Liver (tissue), 9 donors: ENCODE results near the gene GNG11. TPM values are rescaled to one million over a fixed set of nuclear protein-coding genes. Genes with fewer than 3 reads are reported as not detected.

Experiments
- DNase-seq: peaks from one replicate; pipeline ENCODE4 v3.0.0-alpha.2; 2017; ENCODE audit warnings: low spot score
- H3K27ac ChIP-seq, 2 donors: one replicate each; pipeline ENCODE4 v1.7.0; 2013; ENCODE audit warnings: inconsistent platforms in 2 of 2, low read length in 2 of 2, control low read depth in 1 of 2, low read depth in 1 of 2, mild to moderate bottlenecking in 1 of 2
- H3K27me3 ChIP-seq, 4 donors: one replicate each; pipeline versions ENCODE4 v1.6.1 to v1.7.0; 2013; ENCODE audit warnings: low read length in 3 of 4, inconsistent platforms in 1 of 4, mild to moderate bottlenecking in 1 of 4, moderate library complexity in 1 of 4; ENCODE audit not compliant: control insufficient read depth in 4 of 4, insufficient read depth in 4 of 4
- H3K36me3 ChIP-seq, 4 donors: one replicate each; pipeline versions ENCODE4 v1.6.1 to v1.7.0; 2013; ENCODE audit warnings: low read length in 3 of 4, mild to moderate bottlenecking in 3 of 4, low read depth in 1 of 4, moderate library complexity in 1 of 4; ENCODE audit not compliant: control insufficient read depth in 4 of 4, insufficient read depth in 3 of 4
- H3K4me1 ChIP-seq, 4 donors: one replicate each; pipeline versions ENCODE4 v1.6.1 to v1.7.0; 2013; ENCODE audit warnings: low read length in 3 of 4, mild to moderate bottlenecking in 3 of 4, moderate library complexity in 1 of 4; ENCODE audit not compliant: control insufficient read depth in 4 of 4, insufficient read depth in 4 of 4
- H3K4me3 ChIP-seq, 3 donors: one replicate each; pipeline versions ENCODE4 v1.6.1 to v1.7.0; 2013; ENCODE audit warnings: low read length in 3 of 3, control low read depth in 1 of 3, low read depth in 1 of 3, mild to moderate bottlenecking in 1 of 3
- H3K9ac ChIP-seq, 2 donors: one replicate each; pipeline ENCODE4 v1.7.0; 2013; ENCODE audit warnings: low read length in 2 of 2, mild to moderate bottlenecking in 2 of 2, moderate library complexity in 2 of 2, control low read depth in 1 of 2, low read depth in 1 of 2
- H3K9me3 ChIP-seq, 4 donors: one replicate each; pipeline versions ENCODE4 v1.6.1 to v1.7.0; 2013; ENCODE audit warnings: low read length in 3 of 4; ENCODE audit not compliant: control insufficient read depth in 4 of 4
- EGR1 ChIP-seq, 2 donors: IDR thresholded peaks; 2 replicates each; pipeline ENCODE4 v1.6.1; 2016 to 2018; ENCODE audit warnings: antibody characterized with exemption in 2 of 2, low read depth in 2 of 2
- FOXA1 ChIP-seq: IDR thresholded peaks from 2 replicates; pipeline ENCODE4 v1.6.1; 2016; ENCODE audit warnings: antibody characterized with exemption
- GABPA ChIP-seq, 2 donors: IDR thresholded peaks in 1 of 2; conservative IDR thresholded peaks in 1 of 2; 2 replicates each; pipeline ENCODE4 v1.6.1; 2016; ENCODE audit warnings: antibody characterized with exemption in 2 of 2, mild to moderate bottlenecking in 1 of 2, moderate library complexity in 1 of 2
- HNF4A ChIP-seq, 2 donors: conservative IDR thresholded peaks; 2 replicates each; pipeline ENCODE4 v1.6.1; 2016; ENCODE audit warnings: antibody characterized with exemption in 2 of 2, mild to moderate bottlenecking in 2 of 2
- HNF4G ChIP-seq: IDR thresholded peaks from 2 replicates; pipeline ENCODE4 v1.6.1; 2016; ENCODE audit warnings: antibody characterized with exemption
- JUND ChIP-seq, 2 donors: IDR thresholded peaks; 2 replicates each; pipeline ENCODE4 v1.6.1; 2016; ENCODE audit warnings: antibody characterized with exemption in 2 of 2
- NR2F2 ChIP-seq: IDR thresholded peaks from 2 replicates; pipeline ENCODE4 v1.6.1; 2016; ENCODE audit warnings: antibody characterized with exemption
- RAD21 ChIP-seq, 2 donors: IDR thresholded peaks; 2 replicates each; pipeline ENCODE4 v1.6.1; 2016; ENCODE audit warnings: antibody characterized with exemption in 2 of 2, mild to moderate bottlenecking in 2 of 2
- RXRA ChIP-seq, 2 donors: IDR thresholded peaks; 2 replicates each; pipeline ENCODE4 v1.6.1; 2017 to 2018; ENCODE audit warnings: antibody characterized with exemption in 2 of 2, mild to moderate bottlenecking in 1 of 2
- SP1 ChIP-seq: IDR thresholded peaks from 2 replicates; pipeline ENCODE4 v1.6.1; 2018; ENCODE audit warnings: antibody characterized with exemption, mild to moderate bottlenecking
- TAF1 ChIP-seq: conservative IDR thresholded peaks from 2 replicates; pipeline ENCODE4 v1.6.1; 2016; ENCODE audit warnings: antibody characterized with exemption, mild to moderate bottlenecking
- YY1 ChIP-seq: IDR thresholded peaks from 2 replicates; pipeline ENCODE4 v1.6.1; 2016; ENCODE audit warnings: antibody characterized with exemption, mild to moderate bottlenecking
- WGBS: extraction: QIAGEN DNeasy Blood & Tissue Kit; methylation state at CpG from one replicate; pipeline ENCODE4 v1.1.7; 2013; 5-methylcytosine and 5-hydroxymethylcytosine counted together
- polyA plus RNA-seq, 2 donors: library from polyadenylated mRNA; stranded (reverse) in 1 of 2; unstranded in 1 of 2; fragments of 200-250 nt in 1 of 2; fragments of >200 nt in 1 of 2; fragmentation: Nextera tagmentation in 1 of 2; extraction: Ambion mirVana in 1 of 2; gene quantifications; one replicate each; pipeline versions ENCODE4 v1.2.1 to v1.2.3, GENCODE V29; 2013 to 2015
- total RNA-seq, 2 donors: library from RNA; depleted of rRNA; stranded (reverse); fragments of >200 nt; gene quantifications; one replicate each; pipeline ENCODE4 v1.2.3, GENCODE V29; 2014
- TF ChIP-seq, protein P1 (sequence below): IDR thresholded peaks from 2 replicates; pipeline ENCODE4 v1.6.1; 2016; ENCODE audit warnings: antibody characterized with exemption
- TF ChIP-seq, protein P2 (sequence below): fragments of 150-350 bp; IDR thresholded peaks from 2 replicates; pipeline ENCODE4 v1.5.1; 2017; ENCODE audit warnings: improper control_type of control experiment, low read depth, low read length; ENCODE audit not compliant: missing input control
- TF ChIP-seq, protein P3 (sequence below): IDR thresholded peaks from 2 replicates; pipeline ENCODE4 v1.6.1; 2016; ENCODE audit warnings: antibody characterized with exemption
- TF ChIP-seq, protein P4 (sequence below): IDR thresholded peaks from 2 replicates; pipeline ENCODE4 v1.6.1; 2016; ENCODE audit warnings: antibody characterized with exemption
- TF ChIP-seq, protein P5 (sequence below): IDR thresholded peaks from 2 replicates; pipeline ENCODE4 v1.6.1; 2016; ENCODE audit warnings: antibody characterized with exemption, mild to moderate bottlenecking
- donor health status: healthy.
- donor health status: healthy.
- donor health status: healthy.
- donor health status: healthy.
- donor health status: healthy.

GNG11 gene
- total and polyA plus RNA-seq, 4 donors: 4.0 to 11.1 (median 6.1) TPM

DNA sequence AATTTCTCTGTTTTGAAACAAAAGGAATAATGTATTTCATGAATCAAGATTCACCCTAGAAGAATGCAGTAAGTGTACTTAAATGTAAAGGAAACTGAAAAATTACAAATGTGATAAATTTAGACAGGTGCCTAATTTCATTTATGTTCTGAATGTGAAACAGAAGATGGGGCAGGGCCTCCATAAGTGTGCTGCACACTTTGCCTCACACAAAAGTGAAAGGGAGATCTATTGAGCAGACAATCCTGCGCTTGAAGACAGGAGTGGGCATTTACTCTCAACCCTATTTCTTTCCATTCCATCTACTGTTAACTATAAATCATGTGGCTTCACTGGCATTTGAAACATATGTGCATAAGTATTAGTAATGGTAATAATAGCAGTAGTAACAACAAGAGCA, 36.2 kb downstream of the GNG11 start:
- Histone ChIP-seq H3K36me3 (no peaks in the 10 kb centered on the region), H3K4me3 (no peak overlapping the region), H3K27ac (no peak overlapping the region), H3K9me3 (no peaks in the 10 kb centered on the region), H3K4me1 (no peaks in the 10 kb centered on the region), H3K27me3 (no peaks in the 10 kb centered on the region), H3K9ac (no peak overlapping the region)
- DNase-seq: no peak
- WGBS: 95% methylated on average over 1 of the region's 1 CpG
- TF ChIP-seq RXRA (IDR thresholded peaks at IDR 0.05) (no peak), HNF4G (no peak), YY1 (no peak), FOXA1 (no peak), SP1 (no peak), JUND (IDR thresholded peaks at IDR 0.05) (no peak), NR2F2 (no peak), EGR1 (IDR thresholded peaks at IDR 0.05; ENCODE audit: low read depth in 2 of 2) (no peak), TAF1 (no peak), RAD21 (IDR thresholded peaks at IDR 0.05) (no peak)
- TF ChIP-seq, protein P1, sequence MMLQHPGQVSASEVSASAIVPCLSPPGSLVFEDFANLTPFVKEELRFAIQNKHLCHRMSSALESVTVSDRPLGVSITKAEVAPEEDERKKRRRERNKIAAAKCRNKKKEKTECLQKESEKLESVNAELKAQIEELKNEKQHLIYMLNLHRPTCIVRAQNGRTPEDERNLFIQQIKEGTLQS: no peak
- TF ChIP-seq, protein P2, sequence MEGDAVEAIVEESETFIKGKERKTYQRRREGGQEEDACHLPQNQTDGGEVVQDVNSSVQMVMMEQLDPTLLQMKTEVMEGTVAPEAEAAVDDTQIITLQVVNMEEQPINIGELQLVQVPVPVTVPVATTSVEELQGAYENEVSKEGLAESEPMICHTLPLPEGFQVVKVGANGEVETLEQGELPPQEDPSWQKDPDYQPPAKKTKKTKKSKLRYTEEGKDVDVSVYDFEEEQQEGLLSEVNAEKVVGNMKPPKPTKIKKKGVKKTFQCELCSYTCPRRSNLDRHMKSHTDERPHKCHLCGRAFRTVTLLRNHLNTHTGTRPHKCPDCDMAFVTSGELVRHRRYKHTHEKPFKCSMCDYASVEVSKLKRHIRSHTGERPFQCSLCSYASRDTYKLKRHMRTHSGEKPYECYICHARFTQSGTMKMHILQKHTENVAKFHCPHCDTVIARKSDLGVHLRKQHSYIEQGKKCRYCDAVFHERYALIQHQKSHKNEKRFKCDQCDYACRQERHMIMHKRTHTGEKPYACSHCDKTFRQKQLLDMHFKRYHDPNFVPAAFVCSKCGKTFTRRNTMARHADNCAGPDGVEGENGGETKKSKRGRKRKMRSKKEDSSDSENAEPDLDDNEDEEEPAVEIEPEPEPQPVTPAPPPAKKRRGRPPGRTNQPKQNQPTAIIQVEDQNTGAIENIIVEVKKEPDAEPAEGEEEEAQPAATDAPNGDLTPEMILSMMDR: no peak
- TF ChIP-seq, protein P3, sequence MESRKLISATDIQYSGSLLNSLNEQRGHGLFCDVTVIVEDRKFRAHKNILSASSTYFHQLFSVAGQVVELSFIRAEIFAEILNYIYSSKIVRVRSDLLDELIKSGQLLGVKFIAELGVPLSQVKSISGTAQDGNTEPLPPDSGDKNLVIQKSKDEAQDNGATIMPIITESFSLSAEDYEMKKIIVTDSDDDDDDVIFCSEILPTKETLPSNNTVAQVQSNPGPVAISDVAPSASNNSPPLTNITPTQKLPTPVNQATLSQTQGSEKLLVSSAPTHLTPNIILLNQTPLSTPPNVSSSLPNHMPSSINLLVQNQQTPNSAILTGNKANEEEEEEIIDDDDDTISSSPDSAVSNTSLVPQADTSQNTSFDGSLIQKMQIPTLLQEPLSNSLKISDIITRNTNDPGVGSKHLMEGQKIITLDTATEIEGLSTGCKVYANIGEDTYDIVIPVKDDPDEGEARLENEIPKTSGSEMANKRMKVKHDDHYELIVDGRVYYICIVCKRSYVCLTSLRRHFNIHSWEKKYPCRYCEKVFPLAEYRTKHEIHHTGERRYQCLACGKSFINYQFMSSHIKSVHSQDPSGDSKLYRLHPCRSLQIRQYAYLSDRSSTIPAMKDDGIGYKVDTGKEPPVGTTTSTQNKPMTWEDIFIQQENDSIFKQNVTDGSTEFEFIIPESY: no peak
- TF ChIP-seq, protein P4, sequence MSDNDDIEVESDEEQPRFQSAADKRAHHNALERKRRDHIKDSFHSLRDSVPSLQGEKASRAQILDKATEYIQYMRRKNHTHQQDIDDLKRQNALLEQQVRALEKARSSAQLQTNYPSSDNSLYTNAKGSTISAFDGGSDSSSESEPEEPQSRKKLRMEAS: no peak
- TF ChIP-seq, protein P5, sequence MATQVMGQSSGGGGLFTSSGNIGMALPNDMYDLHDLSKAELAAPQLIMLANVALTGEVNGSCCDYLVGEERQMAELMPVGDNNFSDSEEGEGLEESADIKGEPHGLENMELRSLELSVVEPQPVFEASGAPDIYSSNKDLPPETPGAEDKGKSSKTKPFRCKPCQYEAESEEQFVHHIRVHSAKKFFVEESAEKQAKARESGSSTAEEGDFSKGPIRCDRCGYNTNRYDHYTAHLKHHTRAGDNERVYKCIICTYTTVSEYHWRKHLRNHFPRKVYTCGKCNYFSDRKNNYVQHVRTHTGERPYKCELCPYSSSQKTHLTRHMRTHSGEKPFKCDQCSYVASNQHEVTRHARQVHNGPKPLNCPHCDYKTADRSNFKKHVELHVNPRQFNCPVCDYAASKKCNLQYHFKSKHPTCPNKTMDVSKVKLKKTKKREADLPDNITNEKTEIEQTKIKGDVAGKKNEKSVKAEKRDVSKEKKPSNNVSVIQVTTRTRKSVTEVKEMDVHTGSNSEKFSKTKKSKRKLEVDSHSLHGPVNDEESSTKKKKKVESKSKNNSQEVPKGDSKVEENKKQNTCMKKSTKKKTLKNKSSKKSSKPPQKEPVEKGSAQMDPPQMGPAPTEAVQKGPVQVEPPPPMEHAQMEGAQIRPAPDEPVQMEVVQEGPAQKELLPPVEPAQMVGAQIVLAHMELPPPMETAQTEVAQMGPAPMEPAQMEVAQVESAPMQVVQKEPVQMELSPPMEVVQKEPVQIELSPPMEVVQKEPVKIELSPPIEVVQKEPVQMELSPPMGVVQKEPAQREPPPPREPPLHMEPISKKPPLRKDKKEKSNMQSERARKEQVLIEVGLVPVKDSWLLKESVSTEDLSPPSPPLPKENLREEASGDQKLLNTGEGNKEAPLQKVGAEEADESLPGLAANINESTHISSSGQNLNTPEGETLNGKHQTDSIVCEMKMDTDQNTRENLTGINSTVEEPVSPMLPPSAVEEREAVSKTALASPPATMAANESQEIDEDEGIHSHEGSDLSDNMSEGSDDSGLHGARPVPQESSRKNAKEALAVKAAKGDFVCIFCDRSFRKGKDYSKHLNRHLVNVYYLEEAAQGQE: no peak

DNA sequence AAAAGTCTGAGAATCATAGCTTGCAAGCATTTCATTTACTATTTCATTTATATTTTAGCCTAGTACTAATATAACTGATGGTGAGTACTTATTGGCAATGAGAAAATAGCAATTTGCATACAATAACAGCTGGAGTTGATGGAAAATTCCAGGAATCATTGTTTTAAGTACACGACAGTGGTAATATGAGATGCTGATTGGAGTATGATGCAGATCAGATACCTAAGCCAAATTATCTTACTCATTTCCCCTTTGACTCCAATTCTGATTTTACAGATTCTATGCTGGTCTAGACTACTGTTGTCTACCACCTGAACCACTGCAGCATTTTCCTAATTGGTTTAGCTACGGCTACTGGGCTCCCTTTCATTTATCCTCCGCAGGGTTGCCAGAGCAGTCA, 36.7 kb downstream of the GNG11 start:
- Histone ChIP-seq H3K27me3 (no peaks in the 10 kb centered on the region), H3K36me3 (no peaks in the 10 kb centered on the region), H3K9ac (no peak overlapping the region), H3K4me3 (no peak overlapping the region), H3K4me1 (no peaks in the 10 kb centered on the region), H3K27ac (no peak overlapping the region), H3K9me3 (no peaks in the 10 kb centered on the region)
- DNase-seq: no peak
- WGBS: 92% methylated on average over 3 of the region's 3 CpGs
- TF ChIP-seq GABPA (IDR thresholded peaks at IDR 0.05 in 1 of 2, conservative IDR thresholded peaks at IDR 0.05 in 1 of 2) (no peak), HNF4G (no peak), TAF1 (no peak), EGR1 (IDR thresholded peaks at IDR 0.05; ENCODE audit: low read depth in 2 of 2) (no peak), NR2F2 (no peak), JUND (IDR thresholded peaks at IDR 0.05) (no peak), YY1 (no peak), FOXA1 (no peak), SP1 (no peak), HNF4A (conservative IDR thresholded peaks at IDR 0.05) (no peak)
- TF ChIP-seq, protein P5: no peak
- TF ChIP-seq, protein P2: no peak
- TF ChIP-seq, protein P4: no peak
